Measurements from ENCODE around the gene MANEAL. TPM values are rescaled to one million over a fixed set of nuclear protein-coding genes. Genes with fewer than 3 reads are reported as not detected.
"Not testable (repeated sequence)": the region's sequence is repeated elsewhere in the genome, so short reads cannot be mapped to it uniquely, and the experiment has no call there.

The MANEAL gene
- total RNA-seq, 2 experiments from 2014 or later = 0.69 to 0.74 TPM

- Mint-ChIP-seq H3K27ac (no peak overlapping the region), H3K4me1 (ENCODE audit: low read depth) (peaks cover 23% of the 10 kb centered on the region), H3K36me3 (ENCODE audit: low read depth) (no peaks in the 10 kb centered on the region), H3K4me3 (no peak overlapping the region), H3K27me3 (ENCODE audit: low read depth) (peaks cover 60% of the 10 kb centered on the region), H3K9me3 (no peaks in the 10 kb centered on the region)
- no peak for DNase-seq
- intact Hi-C loops (cut with micrococcal nuclease) = loop anchor here (2.0 kb wide), 1 partner anchor 31 kb away; no protein-coding TSS in a partner anchor
- CTCF ChIA-PET = no interaction called here
These were observed 29.7 kb upstream of the MANEAL start for GRCh38 chr1:37763791-37764413.

DNA sequence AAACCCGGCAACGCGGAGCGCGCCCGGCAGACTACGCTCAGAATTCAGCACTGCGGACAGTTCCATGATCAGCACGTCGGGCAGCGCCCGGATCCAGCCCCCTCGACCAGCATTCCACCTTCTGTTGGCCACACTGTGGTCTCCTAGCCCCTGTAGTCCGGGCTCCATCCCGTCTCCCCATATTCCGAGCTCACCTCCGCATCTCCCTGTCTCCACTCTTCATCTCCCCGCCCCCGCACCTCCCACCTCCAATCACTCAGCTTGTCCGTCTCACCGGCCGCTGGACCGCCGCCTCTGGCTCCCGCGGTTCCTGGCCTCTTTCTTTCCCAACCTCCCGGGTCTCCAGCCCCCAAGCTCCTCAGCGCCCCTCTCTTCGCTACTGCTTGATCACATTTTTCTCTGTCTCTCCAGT lies 29.2 kb upstream of the MANEAL start:
- CTCF ChIA-PET = no interaction called here
- peak; percentile 71 for DNase-seq

GRCh38 chr1:37764888-37765441 lies 28.7 kb upstream of the MANEAL start, which contains the start of gene EPHA10:
TSS of gene EPHA10 (minus strand) at chr1:37765120. CDS start at chr1:37765066, 54 bp downstream.
- Mint-ChIP-seq H3K27me3 (ENCODE audit: low read depth) (peaks cover 66% of the 10 kb centered on the region), H3K4me3 (peak within 1 kb of the TSS; percentile 39), H3K36me3 (ENCODE audit: low read depth) (no peaks in the 10 kb centered on the region), H3K27ac (no peak within 1 kb of the TSS), H3K9me3 (no peaks in the 10 kb centered on the region), H3K4me1 (ENCODE audit: low read depth) (peaks cover 23% of the 10 kb centered on the region)
- CTCF ChIA-PET = no interaction called here
- intact Hi-C loops (cut with micrococcal nuclease) = loop anchor here (2.0 kb wide), 1 partner anchor 30 kb away; no protein-coding TSS in a partner anchor
- no peak for DNase-seq

More for the DNA sequence above, 29.2 kb upstream of the MANEAL start:
- Mint-ChIP-seq H3K9me3 (no peaks in the 10 kb centered on the region), H3K4me1 (ENCODE audit: low read depth) (peaks cover 23% of the 10 kb centered on the region), H3K36me3 (ENCODE audit: low read depth) (no peaks in the 10 kb centered on the region), H3K27me3 (ENCODE audit: low read depth) (peaks cover 64% of the 10 kb centered on the region), H3K27ac (no peak overlapping the region), H3K4me3 (no peak overlapping the region)
- intact Hi-C loops (cut with micrococcal nuclease) = loop anchor here (2.0 kb wide), 1 partner anchor 30 kb away; no protein-coding TSS in a partner anchor

DNA sequence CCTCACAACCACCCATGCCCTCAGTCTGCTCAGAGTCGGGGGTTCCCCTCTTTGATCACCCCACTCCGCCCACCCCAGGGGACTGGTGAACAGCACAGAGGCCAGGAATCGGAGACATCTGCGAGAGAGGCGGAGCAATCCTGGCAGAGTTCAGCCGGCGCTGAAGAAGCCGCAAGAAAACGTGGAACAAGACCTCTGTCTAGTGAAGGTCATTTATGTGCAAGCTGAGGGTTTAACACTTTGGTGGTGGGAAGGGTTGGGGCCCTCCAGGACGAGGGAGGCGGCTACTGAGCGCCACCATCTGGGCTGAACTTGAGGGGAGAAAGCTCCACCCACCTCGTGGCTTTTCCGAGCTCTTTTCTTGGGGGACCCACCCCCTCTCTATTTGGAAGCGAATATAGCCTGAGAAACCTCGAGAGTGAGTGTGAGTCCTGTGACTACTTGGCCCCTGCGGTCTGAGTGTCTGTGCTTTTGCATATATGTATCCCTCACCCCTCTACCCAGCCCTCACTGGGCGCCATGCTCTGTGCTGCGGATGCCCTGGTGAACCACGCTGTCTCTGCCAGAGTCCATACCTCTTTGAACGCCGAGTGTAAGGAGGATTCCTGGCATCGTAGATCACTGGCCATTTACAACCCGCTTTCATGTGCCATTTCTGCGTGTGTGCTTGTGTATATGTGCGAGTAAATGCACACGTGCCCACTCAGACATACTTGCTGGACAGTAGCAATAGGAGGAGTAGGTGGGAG lies 27.6 kb upstream of the MANEAL start:
- Mint-ChIP-seq H3K36me3 (ENCODE audit: low read depth) (no peaks in the 10 kb centered on the region), H3K9me3 (no peaks in the 10 kb centered on the region), H3K4me3 (peak overlapping the region; percentile 39), H3K4me1 (ENCODE audit: low read depth) (peaks cover 23% of the 10 kb centered on the region), H3K27ac (no peak overlapping the region), H3K27me3 (ENCODE audit: low read depth) (peaks cover 72% of the 10 kb centered on the region)
- intact Hi-C loops (cut with micrococcal nuclease) = loop anchor here (2.0 kb wide), 2 partner anchors 29 to 73 kb away; partner anchors contain the start of gene CDCA8
- DNase-seq = peak; percentile 38
- CTCF ChIA-PET = interaction anchor here (0.6 kb wide), 1 partner anchor 156 kb away, joined by 3 read pairs; no protein-coding TSS in a partner anchor

DNA sequence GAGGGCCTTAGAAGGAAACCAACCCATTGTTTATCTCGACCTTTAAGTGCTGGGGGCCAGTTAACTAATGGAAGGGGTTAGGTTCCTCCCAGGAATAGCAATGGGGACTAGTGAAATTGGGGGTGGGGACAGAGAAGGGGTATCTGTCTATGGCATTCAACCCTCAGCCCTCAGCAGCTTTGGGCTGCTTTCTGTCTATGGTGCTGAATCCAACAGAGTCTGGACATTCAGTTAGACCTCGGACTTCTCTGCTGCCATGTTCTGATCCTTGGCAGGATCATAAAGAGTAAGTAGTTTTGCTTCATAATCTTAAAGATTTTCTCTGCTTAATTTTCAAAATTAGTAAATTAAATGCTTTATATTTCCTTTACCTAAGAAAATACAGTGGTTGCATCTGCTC lies 26.2 kb upstream of the MANEAL start:
- Mint-ChIP-seq H3K4me1 (ENCODE audit: low read depth) (peaks cover 23% of the 10 kb centered on the region), H3K27ac (no peak overlapping the region), H3K9me3 (no peaks in the 10 kb centered on the region), H3K36me3 (ENCODE audit: low read depth) (no peaks in the 10 kb centered on the region), H3K27me3 (ENCODE audit: low read depth) (peaks cover 63% of the 10 kb centered on the region), H3K4me3 (no peak overlapping the region)
- CTCF ChIA-PET = no interaction called here
- intact Hi-C loops (cut with micrococcal nuclease) = loop anchor here (2.0 kb wide), 1 partner anchor 75 kb away; the partner anchor contains the start of gene CDCA8
- no peak for DNase-seq

DNA sequence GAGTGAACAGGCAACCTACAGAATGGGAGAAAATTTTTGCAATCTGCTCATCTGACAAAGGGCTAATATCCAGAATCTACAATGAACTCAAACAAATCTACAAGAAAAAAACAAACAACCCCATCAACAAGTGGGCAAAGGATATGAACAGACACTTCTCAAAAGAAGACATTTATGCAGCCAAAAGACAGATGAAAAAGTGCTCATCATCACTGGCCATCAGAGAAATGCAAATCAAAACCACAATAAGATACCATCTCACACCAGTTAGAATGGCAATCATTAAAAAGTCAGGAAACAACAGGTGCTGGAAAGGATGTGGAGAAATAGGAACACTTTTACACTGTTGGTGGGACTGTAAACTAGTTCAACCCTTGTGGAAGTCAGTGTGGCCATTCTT lies 22.2 kb upstream of the MANEAL start:
- H3K27ac Mint-ChIP-seq; intact Hi-C loops (cut with micrococcal nuclease); H3K9me3 Mint-ChIP-seq; DNase-seq; H3K4me1 Mint-ChIP-seq (ENCODE audit: low read depth); CTCF ChIA-PET; H3K36me3 Mint-ChIP-seq (ENCODE audit: low read depth); H3K4me3 Mint-ChIP-seq: not testable (repeated sequence)
- peaks cover 33% of the 10 kb centered on the region for H3K27me3 Mint-ChIP-seq (ENCODE audit: low read depth)

DNA sequence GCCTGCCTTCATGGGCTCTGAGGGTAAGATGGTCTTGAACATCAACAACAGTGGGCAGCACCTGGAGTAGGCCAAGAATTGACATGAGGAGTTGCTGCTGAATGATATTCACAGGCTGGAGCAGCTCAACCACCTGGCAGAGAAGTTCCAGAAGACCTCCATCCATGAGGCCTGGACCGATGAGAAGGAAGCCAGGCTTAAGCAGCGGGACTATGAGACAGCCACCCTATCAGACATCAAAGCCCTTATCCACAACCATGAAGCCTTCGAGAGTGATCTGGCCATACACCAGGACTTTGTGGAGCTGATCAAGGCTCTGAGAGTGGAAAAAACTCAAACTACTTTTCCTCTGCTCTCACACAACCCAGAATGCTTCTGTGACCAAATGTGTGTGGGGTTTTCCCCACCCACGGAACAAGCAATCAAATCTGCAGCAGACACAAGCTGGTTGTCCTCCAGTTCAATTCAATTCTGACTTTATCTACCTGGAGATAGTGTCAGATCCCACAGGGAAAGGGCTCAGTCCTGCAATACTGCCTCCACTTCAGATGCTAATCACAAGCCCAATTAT lies 16.6 kb upstream of the MANEAL start:
- peak; percentile 35 for DNase-seq
- Mint-ChIP-seq H3K27ac (no peak overlapping the region), H3K4me1 (ENCODE audit: low read depth) (peaks cover 11% of the 10 kb centered on the region), H3K36me3 (ENCODE audit: low read depth) (no peaks in the 10 kb centered on the region), H3K27me3 (ENCODE audit: low read depth) (peaks cover 7% of the 10 kb centered on the region), H3K4me3 (no peak overlapping the region), H3K9me3 (no peaks in the 10 kb centered on the region)
- intact Hi-C loops (cut with micrococcal nuclease) = no loop called here
- CTCF ChIA-PET = interaction anchor here (0.8 kb wide), 1 partner anchor 1042 kb away, joined by 3 read pairs; no protein-coding TSS in a partner anchor

DNA sequence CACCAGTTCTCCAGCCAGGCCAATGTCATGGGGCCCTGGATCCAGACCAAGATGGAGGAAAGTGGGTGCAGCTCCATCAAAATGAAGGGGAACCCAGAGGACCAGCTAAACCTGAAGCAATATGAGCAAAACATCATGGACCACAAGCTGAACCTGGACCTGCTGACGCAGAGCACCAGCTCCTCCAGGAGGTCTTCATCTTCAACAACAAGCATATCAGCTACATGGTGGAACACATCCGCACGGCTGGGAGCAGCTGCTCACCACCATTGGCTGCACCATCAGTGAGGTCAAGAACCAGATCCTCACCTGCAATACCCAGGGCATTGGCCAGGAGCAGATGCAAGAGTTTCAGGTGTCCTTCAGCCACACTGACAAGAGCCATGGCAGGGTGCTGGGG lies 15.0 kb upstream of the MANEAL start:
- H3K4me1 Mint-ChIP-seq (ENCODE audit: low read depth) = peaks cover 11% of the 10 kb centered on the region
- CTCF ChIA-PET = interaction anchor here (1.0 kb wide), 1 partner anchor 10 kb away, joined by 3 read pairs; no protein-coding TSS in a partner anchor
- H3K9me3 Mint-ChIP-seq = no peaks in the 10 kb centered on the region
- intact Hi-C loops (cut with micrococcal nuclease) = no loop called here
- no peak overlapping the region for H3K4me3 Mint-ChIP-seq
- H3K27me3 Mint-ChIP-seq (ENCODE audit: low read depth) = peaks cover 4% of the 10 kb centered on the region
- no peaks in the 10 kb centered on the region for H3K36me3 Mint-ChIP-seq (ENCODE audit: low read depth)
- no peak overlapping the region for H3K27ac Mint-ChIP-seq
- DNase-seq = no peak

- intact Hi-C loops (cut with micrococcal nuclease) = no loop called here
- Mint-ChIP-seq H3K4me3 (no peak overlapping the region), H3K36me3 (ENCODE audit: low read depth) (no peaks in the 10 kb centered on the region), H3K27me3 (ENCODE audit: low read depth) (peaks cover 10% of the 10 kb centered on the region), H3K27ac (no peak overlapping the region), H3K4me1 (ENCODE audit: low read depth) (peaks cover under 1% of the 10 kb centered on the region), H3K9me3 (no peaks in the 10 kb centered on the region)
- CTCF ChIA-PET = interaction anchor here (0.6 kb wide), 1 partner anchor 126 kb away, joined by 4 read pairs; no protein-coding TSS in a partner anchor
- DNase-seq = no peak
These were observed 11.2 kb upstream of the MANEAL start for GRCh38 chr1:37782491-37782890.

DNA sequence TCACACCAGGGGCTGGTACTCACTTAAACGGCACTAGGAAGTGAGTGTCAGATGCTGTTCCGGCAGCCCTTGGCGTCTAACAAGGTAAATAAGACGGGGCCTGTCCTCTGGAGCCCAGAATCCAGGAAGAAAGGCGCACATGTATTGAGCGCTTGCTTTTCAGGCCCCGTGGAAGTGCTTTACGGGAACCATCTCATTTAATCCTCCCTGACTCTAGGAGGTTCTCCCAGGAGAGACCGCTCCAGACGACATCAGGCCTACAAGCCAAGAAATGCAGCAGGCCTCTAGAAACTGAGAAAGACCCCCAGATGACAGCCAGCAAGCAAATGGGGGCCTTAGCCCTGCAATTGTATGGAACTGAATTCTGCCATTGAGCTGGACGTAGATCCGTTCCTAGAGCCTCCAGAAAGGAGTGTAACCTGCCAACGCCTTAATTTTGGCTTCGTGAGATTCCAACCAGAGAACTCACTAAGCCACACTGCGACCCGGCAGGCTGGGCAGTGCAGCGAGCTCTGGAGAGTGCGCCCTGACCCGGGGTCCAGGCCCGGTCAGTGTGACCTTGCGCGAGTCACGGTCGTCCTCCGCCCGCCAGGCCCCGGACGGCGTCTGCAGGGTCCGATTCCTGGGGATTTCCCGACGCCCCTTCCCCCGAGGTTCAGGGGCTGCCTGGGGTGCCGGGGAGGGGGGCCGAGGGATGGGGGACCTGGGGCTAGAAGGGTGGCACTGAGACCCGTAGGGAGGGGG lies 532 bp upstream of the MANEAL start:
- H3K4me1 Mint-ChIP-seq (ENCODE audit: low read depth) = peaks cover 11% of the 10 kb centered on the region
- peaks cover 37% of the 10 kb centered on the region for H3K27me3 Mint-ChIP-seq (ENCODE audit: low read depth)
- DNase-seq = no peak
- peak overlapping the region; percentile 1 for H3K4me3 Mint-ChIP-seq
- no peak overlapping the region for H3K27ac Mint-ChIP-seq
- no peaks in the 10 kb centered on the region for H3K9me3 Mint-ChIP-seq
- no peaks in the 10 kb centered on the region for H3K36me3 Mint-ChIP-seq (ENCODE audit: low read depth)
- CTCF ChIA-PET = no interaction called here
- intact Hi-C loops (cut with micrococcal nuclease) = no loop called here

DNA sequence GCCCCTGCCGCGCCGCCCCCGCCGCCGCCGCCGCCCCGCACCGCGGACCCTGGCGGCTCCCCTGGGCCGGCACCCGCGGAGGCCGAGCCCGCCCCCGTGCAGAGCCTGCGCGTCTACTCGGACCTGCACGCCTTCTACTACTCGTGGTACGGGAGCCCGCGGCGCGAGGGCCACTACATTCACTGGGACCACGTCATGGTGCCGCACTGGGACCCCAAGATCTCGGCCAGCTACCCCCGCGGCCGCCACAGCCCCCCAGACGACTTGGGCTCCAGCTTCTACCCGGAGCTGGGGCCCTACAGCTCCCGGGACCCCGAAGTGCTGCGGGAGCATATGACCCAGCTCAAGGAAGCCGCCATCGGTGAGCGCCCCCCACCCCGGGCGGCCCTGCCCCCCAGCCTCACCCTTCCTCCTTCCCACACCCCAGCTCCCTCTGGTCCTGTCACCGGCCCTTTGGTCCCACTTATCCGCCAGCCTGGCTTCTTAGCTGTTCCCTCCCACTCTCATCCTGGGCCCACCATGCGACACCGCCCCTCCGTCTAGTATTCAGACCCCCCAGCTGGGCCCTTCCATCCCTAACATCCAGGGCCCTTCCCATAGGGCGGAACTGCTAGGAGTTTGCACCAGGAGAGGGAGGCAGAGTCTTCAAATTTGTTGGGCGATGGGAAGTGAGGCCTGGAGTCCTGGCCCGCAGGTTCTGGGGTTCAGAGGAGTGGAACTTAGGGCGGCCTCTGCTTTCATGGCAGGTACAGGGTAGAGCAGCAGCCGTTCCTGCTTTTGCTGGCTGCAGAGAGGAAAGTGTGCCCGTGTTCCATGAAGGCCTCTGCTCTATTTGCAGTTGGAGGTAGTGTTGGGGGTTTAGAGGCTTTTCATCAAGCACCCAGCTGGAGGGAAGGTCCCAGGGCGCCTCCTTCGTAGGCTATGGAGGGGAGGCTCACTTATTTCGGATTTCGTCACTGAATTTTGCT lies 1.0 kb downstream of the MANEAL start:
- Mint-ChIP-seq H3K9me3 (no peaks in the 10 kb centered on the region), H3K36me3 (ENCODE audit: low read depth) (peaks cover 2% of the 10 kb centered on the region), H3K4me3 (peak overlapping the region; percentile 64), H3K27ac (no peak overlapping the region), H3K27me3 (ENCODE audit: low read depth) (peaks cover 35% of the 10 kb centered on the region), H3K4me1 (ENCODE audit: low read depth) (peaks cover 11% of the 10 kb centered on the region)
- CTCF ChIA-PET = interaction anchor here (1.0 kb wide), 1 partner anchor 321 kb away, joined by 4 read pairs; the partner anchor contains the start of gene ZC3H12A
- DNase-seq = no peak
- intact Hi-C loops (cut with micrococcal nuclease) = loop anchor here (2.0 kb wide), 1 partner anchor 30 kb away; the partner anchor contains the start of gene EPHA10

Measured in activated naive CD4-positive, alpha-beta T cell treated with anti-CD3 and anti-CD28 coated beads for 36 hours (primary cell).